ENCODE data around the gene SLC5A10.

DNA sequence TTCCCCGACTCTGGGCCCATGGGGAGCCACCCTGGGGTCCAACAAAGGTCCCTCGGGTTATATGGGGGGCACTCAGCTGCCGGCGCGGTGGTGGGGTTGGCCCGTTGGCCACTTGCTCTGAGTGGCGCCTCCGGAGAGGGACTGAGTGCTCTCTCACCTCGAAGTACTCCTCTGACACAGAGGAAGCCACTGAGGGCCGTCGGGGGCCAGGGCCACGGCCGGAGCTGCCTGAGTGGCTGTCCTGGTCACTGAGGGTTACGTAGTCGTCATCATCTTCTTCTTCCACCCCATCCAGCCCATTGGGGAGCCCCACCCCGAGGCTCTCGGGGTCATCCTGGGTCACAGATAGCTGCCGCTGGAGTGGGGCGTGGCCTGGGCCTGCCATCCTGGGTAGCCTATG lies 25.7 kb downstream of the SLC5A10 start:
- TF ChIP-seq, protein P1, sequence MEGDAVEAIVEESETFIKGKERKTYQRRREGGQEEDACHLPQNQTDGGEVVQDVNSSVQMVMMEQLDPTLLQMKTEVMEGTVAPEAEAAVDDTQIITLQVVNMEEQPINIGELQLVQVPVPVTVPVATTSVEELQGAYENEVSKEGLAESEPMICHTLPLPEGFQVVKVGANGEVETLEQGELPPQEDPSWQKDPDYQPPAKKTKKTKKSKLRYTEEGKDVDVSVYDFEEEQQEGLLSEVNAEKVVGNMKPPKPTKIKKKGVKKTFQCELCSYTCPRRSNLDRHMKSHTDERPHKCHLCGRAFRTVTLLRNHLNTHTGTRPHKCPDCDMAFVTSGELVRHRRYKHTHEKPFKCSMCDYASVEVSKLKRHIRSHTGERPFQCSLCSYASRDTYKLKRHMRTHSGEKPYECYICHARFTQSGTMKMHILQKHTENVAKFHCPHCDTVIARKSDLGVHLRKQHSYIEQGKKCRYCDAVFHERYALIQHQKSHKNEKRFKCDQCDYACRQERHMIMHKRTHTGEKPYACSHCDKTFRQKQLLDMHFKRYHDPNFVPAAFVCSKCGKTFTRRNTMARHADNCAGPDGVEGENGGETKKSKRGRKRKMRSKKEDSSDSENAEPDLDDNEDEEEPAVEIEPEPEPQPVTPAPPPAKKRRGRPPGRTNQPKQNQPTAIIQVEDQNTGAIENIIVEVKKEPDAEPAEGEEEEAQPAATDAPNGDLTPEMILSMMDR (IDR thresholded peaks at IDR 0.05) = no peak
- TF ChIP-seq POLR2A (IDR thresholded peaks at IDR 0.05) = no peak
